Stomach (tissue), 9 donors: Measurements from ENCODE around the gene COL5A1. TPM values are rescaled to one million over a fixed set of nuclear protein-coding genes. Genes with fewer than 3 reads are reported as not detected.

Experiments
- DNase-seq, 2 donors: peaks; one replicate each; pipeline versions ENCODE4 v3.0.0 to v3.0.0-alpha.2; 2013 to 2019
- H3K27ac ChIP-seq, 5 donors: fragments of 200-600 bp in 4 of 5; sonication (generic) in 4 of 5; one replicate each; pipeline ENCODE4 v1.5.1; 2013 to 2019; ENCODE audit warnings: mild to moderate bottlenecking in 1 of 5, moderate library complexity in 1 of 5
- H3K27me3 ChIP-seq, 3 donors: fragments of 200-600 bp; sonication (generic); one replicate each; pipeline ENCODE4 v1.5.1; 2017 to 2019; ENCODE audit warnings: mixed run types in 1 of 3
- H3K36me3 ChIP-seq, 4 donors: fragments of 200-600 bp; sonication (generic); 1 replicate in 3 of 4; 2 replicates in 1 of 4; pipeline ENCODE4 v1.5.1; 2016 to 2019
- H3K4me1 ChIP-seq, 4 donors: fragments of 200-600 bp; sonication (generic); one replicate each; pipeline ENCODE4 v1.5.1; 2016 to 2019
- H3K4me3 ChIP-seq, 4 donors: fragments of 200-600 bp; sonication (generic) in 3 of 4; one replicate each; pipeline ENCODE4 v1.5.1; 2016 to 2019; ENCODE audit warnings: mild to moderate bottlenecking in 1 of 4
- H3K9me3 ChIP-seq, 4 donors: fragments of 200-600 bp; sonication (generic); one replicate each; pipeline ENCODE4 v1.5.1; 2016 to 2019
- EP300 ChIP-seq: sonication (generic); formaldehyde crosslinking; IDR thresholded peaks from one replicate; pipeline ENCODE4 v1.6.1; 2017; ENCODE audit warnings: antibody characterized with exemption
- POLR2A ChIP-seq, 4 donors: fragments of 450-650 bp; IDR thresholded peaks; one replicate each; pipeline ENCODE4 v1.6.1; 2016; ENCODE audit warnings: antibody characterized with exemption in 4 of 4, control low read depth in 2 of 4, mild to moderate bottlenecking in 1 of 4, moderate library complexity in 1 of 4
- POLR2AphosphoS5 ChIP-seq, 3 donors: sonication (generic); formaldehyde crosslinking; IDR thresholded peaks; one replicate each; pipeline ENCODE4 v1.6.1; 2016; ENCODE audit warnings: antibody characterized with exemption in 3 of 3
- WGBS, 5 donors: extraction: QIAGEN DNeasy Blood & Tissue Kit in 3 of 5; methylation state at CpG; one replicate each; pipeline versions ENCODE4 v1.1.5 to v1.1.7; 2013 to 2018; 5-methylcytosine and 5-hydroxymethylcytosine counted together
- intact Hi-C: fragments of 100-400 bp; cut with DNase I; formaldehyde crosslinking; loops from one replicate; pipeline ENCODE4 v1.15.1; 2023; ENCODE audit warnings: low total_unique reads
- polyA plus RNA-seq, 3 donors: library from polyadenylated mRNA; stranded (reverse); fragments of 200-250 nt; gene quantifications; one replicate each; pipeline ENCODE4 v1.2.3, GENCODE V29; 2013
- total RNA-seq, 5 donors: library from RNA; depleted of rRNA; stranded (reverse); fragments of >200 nt; gene quantifications; one replicate each; pipeline versions ENCODE4 v1.1.0 to v1.2.3, GENCODE V29; 2014 to 2016
- TF ChIP-seq, protein P1 (sequence below), 7 experiments: fragments of 450-650 bp in 4 of 7; fragments of 200-600 bp in 3 of 7; sonication (generic) in 3 of 7; IDR thresholded peaks; one replicate each; pipeline ENCODE4 v1.5.1; 2016 to 2019; ENCODE audit warnings: antibody characterized with exemption in 7 of 7, control low read depth in 2 of 7, mild to moderate bottlenecking in 1 of 7
- donor health status: healthy with polysubstance abuse.
- donor health status: Bipolar disorder and iron deficiency.
- donor health status: healthy.

Gene COL5A1
- total and polyA plus RNA-seq, 8 donors = 7.3 to 205 (median 26.4) TPM

DNA sequence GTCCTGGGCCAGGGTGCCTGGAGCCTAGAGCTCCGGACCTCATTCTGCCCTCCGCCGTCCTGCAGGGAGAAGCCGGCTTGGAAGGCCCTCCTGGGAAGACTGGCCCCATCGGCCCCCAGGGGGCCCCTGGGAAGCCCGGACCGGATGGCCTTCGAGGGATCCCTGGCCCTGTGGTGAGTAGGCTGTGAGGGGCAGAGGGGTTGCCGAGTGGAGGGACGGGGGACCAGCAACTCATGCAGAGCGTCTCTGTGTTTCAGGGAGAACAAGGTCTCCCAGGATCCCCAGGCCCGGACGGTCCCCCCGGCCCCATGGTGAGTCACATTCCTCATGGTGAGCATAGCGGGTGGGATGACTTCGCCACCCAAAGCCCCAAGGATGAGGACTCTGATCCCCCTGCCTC, 177.0 kb downstream of the COL5A1 start:
- Histone ChIP-seq H3K36me3 (peaks cover 11 to 100% (median 87%) of the 10 kb centered on the region in 4 donors), H3K4me3 (no peak overlapping the region), H3K27ac (no peak overlapping the region), H3K4me1 (no peaks in the 10 kb centered on the region), H3K9me3 (no peaks in the 10 kb centered on the region), H3K27me3 (no peaks in the 10 kb centered on the region)
- no peak for DNase-seq
- intact Hi-C loops = no loop called here
- WGBS, 5 donors = 72 to 93% (median 90%) methylated on average over 6 to 16 of the region's 16 CpGs
- TF ChIP-seq, protein P1, sequence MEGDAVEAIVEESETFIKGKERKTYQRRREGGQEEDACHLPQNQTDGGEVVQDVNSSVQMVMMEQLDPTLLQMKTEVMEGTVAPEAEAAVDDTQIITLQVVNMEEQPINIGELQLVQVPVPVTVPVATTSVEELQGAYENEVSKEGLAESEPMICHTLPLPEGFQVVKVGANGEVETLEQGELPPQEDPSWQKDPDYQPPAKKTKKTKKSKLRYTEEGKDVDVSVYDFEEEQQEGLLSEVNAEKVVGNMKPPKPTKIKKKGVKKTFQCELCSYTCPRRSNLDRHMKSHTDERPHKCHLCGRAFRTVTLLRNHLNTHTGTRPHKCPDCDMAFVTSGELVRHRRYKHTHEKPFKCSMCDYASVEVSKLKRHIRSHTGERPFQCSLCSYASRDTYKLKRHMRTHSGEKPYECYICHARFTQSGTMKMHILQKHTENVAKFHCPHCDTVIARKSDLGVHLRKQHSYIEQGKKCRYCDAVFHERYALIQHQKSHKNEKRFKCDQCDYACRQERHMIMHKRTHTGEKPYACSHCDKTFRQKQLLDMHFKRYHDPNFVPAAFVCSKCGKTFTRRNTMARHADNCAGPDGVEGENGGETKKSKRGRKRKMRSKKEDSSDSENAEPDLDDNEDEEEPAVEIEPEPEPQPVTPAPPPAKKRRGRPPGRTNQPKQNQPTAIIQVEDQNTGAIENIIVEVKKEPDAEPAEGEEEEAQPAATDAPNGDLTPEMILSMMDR (IDR thresholded peaks at IDR 0.05) = no peak
- TF ChIP-seq POLR2AphosphoS5 (IDR thresholded peaks at IDR 0.05) (no peak), POLR2A (IDR thresholded peaks at IDR 0.05) (no peak), EP300 (no peak)

DNA sequence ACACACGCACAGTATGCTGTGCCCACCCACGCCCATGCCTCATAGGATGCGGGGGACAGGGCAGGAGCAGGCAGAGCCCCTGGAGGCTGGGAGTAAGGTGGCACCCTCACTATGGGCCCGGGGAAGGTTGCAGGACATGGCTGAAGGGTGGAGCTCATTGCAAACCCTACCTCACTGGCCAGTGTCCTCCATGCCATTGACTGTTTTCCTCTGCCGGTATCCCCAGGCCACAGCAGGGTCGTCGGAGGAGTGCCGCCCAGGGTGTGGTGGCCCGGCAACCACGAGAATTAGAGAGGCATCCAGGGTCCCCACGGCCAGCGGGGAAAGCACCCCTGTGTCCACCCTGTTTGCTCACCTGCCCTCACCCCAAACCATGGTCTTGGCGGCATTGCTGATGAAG, 179.3 kb downstream of the COL5A1 start:
- peaks cover 14 to 100% (median 84%) of the 10 kb centered on the region in 4 donors for H3K36me3 ChIP-seq
- no peaks in the 10 kb centered on the region for H3K27me3 ChIP-seq
- no peaks in the 10 kb centered on the region for H3K4me1 ChIP-seq
- no peak overlapping the region for H3K27ac ChIP-seq
- H3K4me3 ChIP-seq = no peak overlapping the region
- 72 to 89% (median 83%) methylated on average over 7 to 13 of the region's 13 CpGs for WGBS, 5 donors
- no peaks in the 10 kb centered on the region for H3K9me3 ChIP-seq
- no peak for DNase-seq
- TF ChIP-seq POLR2AphosphoS5 (IDR thresholded peaks at IDR 0.05) = no peak
- no peak for TF ChIP-seq EP300
- TF ChIP-seq, protein P1 (IDR thresholded peaks at IDR 0.05) = no peak
- no peak for TF ChIP-seq POLR2A (IDR thresholded peaks at IDR 0.05)
- intact Hi-C loops = no loop called here

DNA sequence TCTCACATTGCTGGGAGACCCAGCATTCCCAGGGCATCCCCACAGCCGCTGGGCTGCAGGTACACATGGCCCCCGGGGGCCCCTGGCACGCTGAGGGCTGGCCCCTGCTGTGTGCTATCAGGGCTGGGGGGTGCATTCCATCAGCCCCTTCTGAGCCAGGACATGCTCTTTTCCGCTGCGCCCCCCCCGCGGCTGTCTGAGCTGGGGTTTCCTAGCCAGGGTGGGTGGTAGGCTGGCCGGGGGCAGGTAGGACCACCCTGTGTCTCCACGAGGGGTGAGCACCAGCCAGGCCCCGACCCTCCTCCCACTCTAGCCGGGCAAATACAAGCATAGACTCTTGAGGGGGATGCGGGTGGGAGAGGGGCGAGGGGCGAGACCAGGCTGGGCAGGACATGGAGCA, 180.9 kb downstream of the COL5A1 start:
- intact Hi-C loops = no loop called here
- Histone ChIP-seq H3K4me3 (no peak overlapping the region), H3K36me3 (peaks cover 9 to 97% (median 79%) of the 10 kb centered on the region in 4 donors), H3K4me1 (no peaks in the 10 kb centered on the region), H3K9me3 (no peaks in the 10 kb centered on the region), H3K27me3 (no peaks in the 10 kb centered on the region), H3K27ac (no peak overlapping the region)
- TF ChIP-seq, protein P1 (IDR thresholded peaks at IDR 0.05) = no peak
- TF ChIP-seq EP300 (no peak), POLR2AphosphoS5 (IDR thresholded peaks at IDR 0.05) (no peak), POLR2A (IDR thresholded peaks at IDR 0.05) (no peak)
- 72 to 89% (median 75%) methylated on average over 6 to 14 of the region's 14 CpGs for WGBS, 5 donors
- DNase-seq = no peak

DNA sequence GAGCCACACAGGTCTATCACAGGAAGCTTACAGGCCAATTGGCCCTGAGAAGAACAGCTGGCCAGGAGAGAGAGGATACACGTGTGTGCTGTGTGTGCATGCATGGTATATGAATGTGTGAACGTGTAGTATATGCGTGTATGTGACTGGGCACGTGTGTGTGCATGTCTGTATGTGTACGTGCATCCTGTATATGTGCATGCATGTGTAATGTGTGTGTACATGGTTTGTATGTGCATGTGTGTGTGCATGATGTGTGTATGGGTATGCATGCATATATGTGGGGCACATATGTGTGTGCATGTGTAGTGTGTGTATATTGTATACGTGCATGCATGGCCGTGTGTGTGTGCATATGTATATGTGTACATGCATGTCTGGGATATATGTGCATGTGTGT, 182.0 kb downstream of the COL5A1 start:
- WGBS, 5 donors = 89 to 92% (median 91%) methylated on average over 7 of the region's 7 CpGs
- Histone ChIP-seq H3K27ac (no peak overlapping the region), H3K4me3 (no peak overlapping the region), H3K27me3 (no peaks in the 10 kb centered on the region), H3K9me3 (no peaks in the 10 kb centered on the region), H3K4me1 (no peaks in the 10 kb centered on the region), H3K36me3 (peaks cover 9 to 97% (median 77%) of the 10 kb centered on the region in 4 donors)
- no peak for DNase-seq
- intact Hi-C loops = no loop called here
- TF ChIP-seq, protein P1 (IDR thresholded peaks at IDR 0.05) = no peak
- no peak for TF ChIP-seq POLR2A (IDR thresholded peaks at IDR 0.05)
- no peak for TF ChIP-seq POLR2AphosphoS5 (IDR thresholded peaks at IDR 0.05)
- no peak for TF ChIP-seq EP300
